K562 (cell line): ENCODE results near the gene ATF4. TPM values are rescaled to one million over a fixed set of nuclear protein-coding genes. Genes with fewer than 3 reads are reported as not detected.
A peak's percentile ranks its signal among the peaks of the same experiment; 100 is the strongest.

Experiments
- BCOR ChIP-seq: fragments of 450-650 bp; IDR thresholded peaks from 2 replicates; pipeline ENCODE4 v1.6.1; 2016
- C11orf30 ChIP-seq: fragments of 450-650 bp; IDR thresholded peaks from 2 replicates; pipeline ENCODE4 v1.6.1; 2016; ENCODE audit warnings: low read depth, mild to moderate bottlenecking
- CHAMP1 ChIP-seq: fragments of 450-650 bp; IDR thresholded peaks from 2 replicates; pipeline ENCODE4 v1.6.1; 2016; ENCODE audit warnings: mild to moderate bottlenecking
- CREB3L1 ChIP-seq: fragments of 450-650 bp; IDR thresholded peaks from 2 replicates; pipeline ENCODE4 v1.6.1; 2014; ENCODE audit warnings: low read depth, mild to moderate bottlenecking, moderate library complexity, borderline replicate concordance
- DACH1 ChIP-seq: fragments of 450-650 bp; IDR thresholded peaks from 2 replicates; pipeline ENCODE4 v1.6.1; 2018; ENCODE audit not compliant: partially characterized antibody
- ETV6 ChIP-seq, 3 experiments: fragments of 150-350 bp in 1 of 3; sonication (generic) in 1 of 3; formaldehyde crosslinking in 1 of 3; IDR thresholded peaks; 2 replicates each; pipeline versions ENCODE4 v1.6.1 to v1.8.0; 2014 to 2022; ENCODE audit warnings: borderline replicate concordance in 2 of 3, low read depth in 2 of 3, antibody characterized with exemption in 1 of 3, low read length in 1 of 3, mild to moderate bottlenecking in 1 of 3, missing genetic modification reagents in 1 of 3
- KAT8 ChIP-seq: fragments of 450-650 bp; IDR thresholded peaks from 2 replicates; pipeline ENCODE4 v1.6.1; 2016; ENCODE audit warnings: low read depth, mild to moderate bottlenecking
- L3MBTL2 ChIP-seq: fragments of 450-650 bp; IDR thresholded peaks from 2 replicates; pipeline ENCODE4 v1.6.1; 2016; ENCODE audit warnings: mild to moderate bottlenecking, moderate library complexity
- MEF2A ChIP-seq: IDR thresholded peaks from 2 replicates; pipeline ENCODE4 v1.6.1; 2011; ENCODE audit warnings: low read depth, mild to moderate bottlenecking, low read length, moderate library complexity; ENCODE audit not compliant: control insufficient read depth
- PML ChIP-seq: IDR thresholded peaks from 2 replicates; pipeline ENCODE4 v1.6.1; 2012; ENCODE audit warnings: low read length, inconsistent platforms
- XRCC4 ChIP-seq: IDR thresholded peaks from one replicate; pipeline ENCODE4 v1.6.1; 2011; ENCODE audit not compliant: insufficient read depth, insufficient read length; ENCODE audit errors: extremely low read depth
- YBX1 ChIP-seq: fragments of 450-650 bp; IDR thresholded peaks from 2 replicates; pipeline ENCODE4 v1.7.1; 2016; ENCODE audit warnings: mild to moderate bottlenecking
- ZBTB40 ChIP-seq, 2 experiments: fragments of 450-650 bp in 1 of 2; sonication (generic) in 1 of 2; formaldehyde crosslinking in 1 of 2; IDR thresholded peaks; 2 replicates each; pipeline versions ENCODE4 v1.7.1 to v1.9.0; 2016 to 2022; ENCODE audit warnings: inconsistent platforms in 1 of 2, mild to moderate bottlenecking in 1 of 2, missing genetic modification reagents in 1 of 2
- ZNF133 ChIP-seq: fragments of 250-450 bp; sonication (Bioruptor Pico); IDR thresholded peaks from 2 replicates; pipeline ENCODE4 v1.4.0; 2020; ENCODE audit warnings: mild to moderate bottlenecking
- polyA plus RNA-seq, 8 experiments: library from polyadenylated mRNA; depleted of rRNA in 4 of 8; stranded (reverse) in 5 of 8; unstranded in 3 of 8; fragments of >200 nt; fragmentation: Nextera tagmentation in 2 of 8; fragmentation: Illumina TruSeq in 1 of 8; extraction: Ambion mirVana in 2 of 8; extraction: Trizol in 1 of 8; gene quantifications; 2 replicates each; pipeline versions ENCODE4 v1.2.1 to v1.2.3, GENCODE V29; 2011 to 2014; ENCODE audit warnings: inconsistent platforms in 1 of 8, missing spikeins in 1 of 8
- total RNA-seq, 7 experiments: library from RNA; depleted of rRNA in 6 of 7; stranded (reverse); fragments of >200 nt in 6 of 7; fragmentation: Illumina TruSeq in 2 of 7; extraction: Trizol in 2 of 7; gene quantifications; 2 replicates each; pipeline versions ENCODE4 v1.2.1 to v1.2.3, GENCODE V29; 2011 to 2021; ENCODE audit warnings: low replicate concordance in 1 of 7

The ATF4 gene
- total and polyA plus RNA-seq, 9 of the 15 experiments (the other 6 are each of a cell fraction or from before 2014, with no cell fraction given), result 93.1 to 723 (median 355) TPM

- TF ChIP-seq CREB3L1 (no peak), BCOR (no peak), DACH1 (peak; percentile 18), YBX1 (no peak), PML (no peak), CHAMP1 (no peak), KAT8 (no peak), ETV6 (IDR thresholded peaks at IDR 0.05; ENCODE audit: borderline replicate concordance in 1 of 2, low read depth in 2 of 2, low read length in 1 of 2) (peak in 1 of 2 experiments; percentile 27; a peak in 1 of 4 replicates), ETV6 (CRISPR knock-in tag; IDR thresholded peaks at IDR 0.05; ENCODE audit: borderline replicate concordance) (no peak), C11orf30 (no peak), XRCC4 (no peak), MEF2A (no peak), L3MBTL2 (peak; percentile 41; the same call in 1 of the 2 replicates), ZBTB40 (IDR thresholded peaks at IDR 0.05) (peak; percentile 51; the same call in 1 of the 2 replicates), ZBTB40 (CRISPR knock-in tag; IDR thresholded peaks at IDR 0.05) (no peak), ZNF133 (CRISPR knock-in tag) (no peak)
Observed at GRCh38 chr22:39528681-39529486, 8.5 kb downstream of the ATF4 start (continued).
